A549 (cell line): ENCODE data around the gene RASA1. TPM values are rescaled to one million over a fixed set of nuclear protein-coding genes. Genes with fewer than 3 reads are reported as not detected.

ENCODE experiments used
- ATAC-seq, 2 experiments: fragments of 200-7000 bp in 1 of 2; fragments of >200 bp in 1 of 2; cut with Nextera tagmentation in 1 of 2; cut with Tn5 transposase in 1 of 2; 3 replicates each; pipeline versions ENCODE4 v1.8.0 to v1.9.1; 2018 to 2020; ENCODE audit warnings: mild to moderate bottlenecking in 1 of 2, moderate library complexity in 1 of 2
- CTCF ChIA-PET: fragments of 300-600 bp; sonication (Branson Sonifier 250); formaldehyde crosslinking; extraction: SDS; loops from one replicate; lab custom pipeline; 2021; ENCODE audit warnings: antibody characterized with exemption, inconsistent platforms; lab: Yijun Ruan, JAX
- POLR2A ChIA-PET: fragments of 350-600 bp; formaldehyde crosslinking; extraction: SDS; loops from one replicate; lab custom pipeline; 2021; ENCODE audit warnings: antibody characterized with exemption, inconsistent platforms; lab: Yijun Ruan, JAX
- DNase-seq, 2 experiments: peaks; one replicate each; pipeline versions ENCODE4 v3.0.0 to v3.0.0-alpha.2; 2011 to 2016; ENCODE audit warnings: low read depth in 1 of 2, low spot score in 1 of 2
- FAIRE-seq: peaks from 2 replicates; lab custom pipeline; 2011; peaks lifted over from hg19 to GRCh38; lab: Jason Lieb, UNC
- H3K27ac ChIP-seq, 2 experiments: fragments of >200 bp; sonication (Bioruptor Twin); formaldehyde crosslinking; 3 replicates each; pipeline ENCODE4 v1.5.1; 2016 to 2017
- H3K4me1 ChIP-seq: fragments of >200 bp; sonication (Bioruptor Twin); formaldehyde crosslinking; 3 replicates; pipeline ENCODE4 v1.6.1; 2016
- H3K4me2 ChIP-seq: fragments of >200 bp; sonication (Bioruptor Twin); formaldehyde crosslinking; 3 replicates; pipeline ENCODE4 v1.6.1; 2016
- H3K4me3 ChIP-seq: fragments of >200 bp; sonication (Bioruptor Twin); formaldehyde crosslinking; 3 replicates; pipeline ENCODE4 v1.5.1; 2016
- H3K9me3 ChIP-seq: fragments of >200 bp; sonication (Bioruptor Twin); formaldehyde crosslinking; 3 replicates; pipeline ENCODE4 v1.6.1; 2016
- CEBPB ChIP-seq, 2 experiments: fragments of >200 bp in 1 of 2; sonication (Bioruptor Twin) in 1 of 2; formaldehyde crosslinking in 1 of 2; IDR thresholded peaks; 2 replicates each; pipeline ENCODE4 v1.6.1; 2012 to 2016
- CTCF ChIP-seq: fragments of >200 bp; sonication (Bioruptor Twin); formaldehyde crosslinking; IDR thresholded peaks from 3 replicates; pipeline ENCODE4 v1.5.1; 2016
- EHMT2 ChIP-seq: fragments of 200-600 bp; sonication (generic); IDR thresholded peaks from 2 replicates; pipeline ENCODE4 v1.6.1; 2016; ENCODE audit warnings: antibody characterized with exemption, low read depth, mild to moderate bottlenecking, moderate library complexity
- ESRRA ChIP-seq: fragments of 150-350 bp; IDR thresholded peaks from 2 replicates; pipeline ENCODE4 v1.6.1; 2014; ENCODE audit warnings: mild to moderate bottlenecking, low read length, borderline replicate concordance
- FOSL2 ChIP-seq, 2 experiments: fragments of 450-650 bp in 1 of 2; fragments of >200 bp in 1 of 2; sonication (Bioruptor Twin) in 1 of 2; formaldehyde crosslinking; IDR thresholded peaks; 2 replicates each; pipeline versions ENCODE4 v1.5.0 to v1.6.1; 2016 to 2020; ENCODE audit warnings: mild to moderate bottlenecking in 1 of 2, moderate library complexity in 1 of 2
- HDAC2 ChIP-seq: fragments of 200-600 bp; sonication (generic); IDR thresholded peaks from 2 replicates; pipeline ENCODE4 v1.6.1; 2016
- HEYL ChIP-seq: fragments of 250-450 bp; sonication (Bioruptor Pico); IDR thresholded peaks from 2 replicates; pipeline ENCODE4 v1.8.0; 2021; ENCODE audit warnings: mild to moderate bottlenecking, moderate library complexity
- KDM5A ChIP-seq: fragments of 200-600 bp; sonication (generic); IDR thresholded peaks from 2 replicates; pipeline ENCODE4 v1.6.1; 2016; ENCODE audit warnings: antibody characterized with exemption, mild to moderate bottlenecking
- MAFK ChIP-seq: fragments of 450-650 bp; IDR thresholded peaks from 2 replicates; pipeline ENCODE4 v1.6.1; 2014; ENCODE audit not compliant: partially characterized antibody
- MAX ChIP-seq: IDR thresholded peaks from 2 replicates; pipeline ENCODE4 v1.6.1; 2012
- MYC ChIP-seq: IDR thresholded peaks from 2 replicates; pipeline ENCODE4 v1.6.1; 2012; ENCODE audit warnings: mild to moderate bottlenecking, inconsistent platforms, low read length, improper control_type of control experiment, borderline replicate concordance
- NFE2L2 ChIP-seq: fragments of 150-350 bp; conservative IDR thresholded peaks from 2 replicates; pipeline ENCODE4 v1.6.1; 2014; ENCODE audit warnings: low read length
- PBX3 ChIP-seq: IDR thresholded peaks from 2 replicates; pipeline ENCODE4 v1.6.1; 2012
- POLR2A ChIP-seq: IDR thresholded peaks from 2 replicates; pipeline ENCODE4 v1.6.1; 2012; ENCODE audit warnings: mild to moderate bottlenecking, low read length
- POLR2AphosphoS2 ChIP-seq: conservative IDR thresholded peaks from 2 replicates; pipeline ENCODE4 v1.6.1; 2012; ENCODE audit warnings: low read length, improper control_type of control experiment, inconsistent platforms
- RARB ChIP-seq: fragments of 250-450 bp; sonication (Bioruptor Pico); IDR thresholded peaks from 2 replicates; pipeline ENCODE4 v1.8.0; 2021; ENCODE audit warnings: mild to moderate bottlenecking, moderate library complexity
- REST ChIP-seq: fragments of 200-600 bp; sonication (generic); IDR thresholded peaks from 2 replicates; pipeline ENCODE4 v1.6.1; 2016; ENCODE audit warnings: antibody characterized with exemption, mild to moderate bottlenecking, moderate library complexity
- RFX5 ChIP-seq: fragments of 450-650 bp; IDR thresholded peaks from 2 replicates; pipeline ENCODE4 v1.7.1; 2014; ENCODE audit warnings: antibody characterized with exemption, mild to moderate bottlenecking, moderate library complexity
- ZFP36 ChIP-seq: fragments of 450-650 bp; IDR thresholded peaks from 2 replicates; pipeline ENCODE4 v1.6.1; 2014; ENCODE audit warnings: borderline replicate concordance; ENCODE audit not compliant: partially characterized antibody
- WGBS: methylation state at CpG from one replicate; pipeline ENCODE4 v1.1.6; 2017; ENCODE audit errors: missing lambda C conversion rate; 5-methylcytosine and 5-hydroxymethylcytosine counted together
- polyA plus RNA-seq, 4 experiments: library from polyadenylated mRNA; depleted of rRNA in 3 of 4; stranded (reverse); fragments of >200 nt; fragmentation: RNase III in 1 of 4; extraction: RNeasy Plus Mini Kit Qiagen cat#74134 plus additional on column Dnase treatment in 1 of 4; gene quantifications; 2 replicates in 3 of 4; 3 replicates in 1 of 4; pipeline ENCODE4 v1.2.3, GENCODE V29; 2011 to 2017
- TF ChIP-seq, protein P1 (sequence below): IDR thresholded peaks from 2 replicates; pipeline ENCODE4 v1.6.1; 2012; ENCODE audit warnings: low read depth, borderline replicate concordance

RASA1 gene
- polyA plus RNA-seq, 2 of the 4 experiments (the other 2 are of a cell fraction) = 18.3 to 41.5 TPM

- Histone ChIP-seq H3K4me1 (peaks cover 3% of the 10 kb centered on the region), H3K4me2 (no peak overlapping the region), H3K4me3 (no peak overlapping the region), H3K27ac (no peak overlapping the region), H3K9me3 (no peaks in the 10 kb centered on the region)
- WGBS = 97% methylated on average over 2 of the region's 2 CpGs
- DNase-seq (no peak), FAIRE-seq (no peak), ATAC-seq (no peak)
- TF ChIP-seq CEBPB (IDR thresholded peaks at IDR 0.05) = no peak
- TF ChIP-seq PBX3 = no peak
- TF ChIP-seq POLR2AphosphoS2 = no peak
- TF ChIP-seq FOSL2 (IDR thresholded peaks at IDR 0.05) = no peak
- no peak for TF ChIP-seq FOSL2 (CRISPR knock-in tag; IDR thresholded peaks at IDR 0.05)
- TF ChIP-seq HDAC2 = no peak
- no peak for TF ChIP-seq MAFK
- no peak for TF ChIP-seq MYC
- TF ChIP-seq REST = no peak
- TF ChIP-seq CTCF = no peak
- no peak for TF ChIP-seq MAX
- ChIA-PET CTCF (no interaction called here), POLR2A (no interaction called here)
Measured at GRCh38 chr5:87405472-87406155, 137.9 kb downstream of the RASA1 start.

DNA sequence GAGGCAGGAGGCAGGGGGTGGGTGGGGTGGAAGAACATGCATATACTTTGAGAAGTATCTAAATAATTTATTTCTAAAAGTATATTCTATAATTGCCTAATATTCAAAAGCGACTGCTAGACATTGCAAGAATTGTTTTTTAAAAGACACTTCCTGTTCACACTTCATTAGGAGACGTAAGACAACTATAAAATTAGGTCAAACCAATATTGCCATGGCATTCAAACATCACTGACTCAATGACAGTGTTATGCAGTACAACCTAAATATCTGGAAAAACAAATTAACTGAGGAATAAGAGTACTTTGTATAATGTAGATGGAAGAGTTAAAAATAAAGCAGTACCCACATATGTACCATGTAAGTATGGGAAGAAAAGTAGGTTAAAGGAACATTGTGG is 140.5 kb downstream of the RASA1 start:
- TF ChIP-seq EHMT2 (no peak), HEYL (CRISPR knock-in tag) (no peak), RFX5 (no peak), POLR2A (no peak), RARB (CRISPR knock-in tag) (no peak), NFE2L2 (no peak), KDM5A (no peak), ESRRA (no peak), FOSL2 (IDR thresholded peaks at IDR 0.05) (no peak), FOSL2 (CRISPR knock-in tag; IDR thresholded peaks at IDR 0.05) (no peak), CTCF (no peak), ZFP36 (no peak)
- TF ChIP-seq, protein P1, sequence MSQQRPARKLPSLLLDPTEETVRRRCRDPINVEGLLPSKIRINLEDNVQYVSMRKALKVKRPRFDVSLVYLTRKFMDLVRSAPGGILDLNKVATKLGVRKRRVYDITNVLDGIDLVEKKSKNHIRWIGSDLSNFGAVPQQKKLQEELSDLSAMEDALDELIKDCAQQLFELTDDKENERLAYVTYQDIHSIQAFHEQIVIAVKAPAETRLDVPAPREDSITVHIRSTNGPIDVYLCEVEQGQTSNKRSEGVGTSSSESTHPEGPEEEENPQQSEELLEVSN = no peak
- ChIA-PET CTCF (interaction anchor here (0.9 kb wide), 1 partner anchor 8 kb away, joined by 3 read pairs; no protein-coding TSS in a partner anchor), POLR2A (no interaction called here)
- Histone ChIP-seq H3K4me1 (peaks cover 11% of the 10 kb centered on the region), H3K9me3 (no peaks in the 10 kb centered on the region), H3K27ac (no peak overlapping the region), H3K4me3 (no peak overlapping the region), H3K4me2 (no peak overlapping the region)
- DNase-seq (no peak), ATAC-seq (no peak), FAIRE-seq (no peak)
- 94% methylated on average over 2 of the region's 2 CpGs for WGBS
